WTC11 (cell line): ENCODE data around the gene SERPINB1. TPM values are rescaled to one million over a fixed set of nuclear protein-coding genes. Genes with fewer than 3 reads are reported as not detected.

Experiments
- ATAC-seq: fragments of 200-7000 bp; cut with Tn5 transposase; 2 replicates; pipeline ENCODE4 v1.10.0; 2021; ENCODE audit warnings: mild to moderate bottlenecking, moderate library complexity
- CTCF ChIA-PET: fragments of 300-600 bp; sonication (Branson Sonifier 250); formaldehyde crosslinking; loops from one replicate; lab custom pipeline; 2021; ENCODE audit warnings: antibody characterized with exemption; lab: Charles Lee
- POLR2A ChIA-PET: fragments of 350-600 bp; sonication (Branson Sonifier 250); formaldehyde crosslinking; loops from one replicate; lab custom pipeline; 2021; ENCODE audit warnings: antibody characterized with exemption; lab: Charles Lee
- DNase-seq: peaks from one replicate; pipeline ENCODE4 v3.0.0; 2021; ENCODE audit warnings: low spot score
- H3K27ac Mint-ChIP-seq: 2 replicates; pipeline ENCODE4 v1.8.0; 2021; ENCODE audit warnings: mixed read lengths
- H3K27me3 Mint-ChIP-seq: 2 replicates; pipeline ENCODE4 v1.8.0; 2021; ENCODE audit warnings: low read depth, mild to moderate bottlenecking, moderate library complexity, mixed read lengths
- H3K36me3 Mint-ChIP-seq: 2 replicates; pipeline ENCODE4 v1.8.0; 2021; ENCODE audit warnings: mixed read lengths
- H3K4me1 Mint-ChIP-seq: 2 replicates; pipeline ENCODE4 v1.8.0; 2022; ENCODE audit warnings: mixed read lengths
- H3K4me3 Mint-ChIP-seq: 2 replicates; pipeline ENCODE4 v1.8.0; 2021; ENCODE audit warnings: mild to moderate bottlenecking, moderate library complexity, mixed read lengths
- H3K9me3 Mint-ChIP-seq: 2 replicates; pipeline ENCODE4 v1.8.0; 2021; ENCODE audit warnings: mixed read lengths
- AFF4 ChIP-seq: sonication (generic); formaldehyde crosslinking; IDR thresholded peaks from 2 replicates; pipeline ENCODE4 v1.8.1; 2023; ENCODE audit warnings: mild to moderate bottlenecking, missing genetic modification reagents, borderline replicate concordance
- E2F1 ChIP-seq: sonication (generic); formaldehyde crosslinking; IDR thresholded peaks from 2 replicates; pipeline ENCODE4 v1.8.0; 2022; ENCODE audit warnings: mild to moderate bottlenecking, missing genetic modification reagents
- E2F4 ChIP-seq: sonication (generic); formaldehyde crosslinking; IDR thresholded peaks from 2 replicates; pipeline ENCODE4 v1.8.1; 2022; ENCODE audit warnings: low read depth, mild to moderate bottlenecking, moderate library complexity, missing genetic modification reagents, borderline replicate concordance
- IRF1 ChIP-seq: sonication (generic); formaldehyde crosslinking; IDR thresholded peaks from 2 replicates; pipeline ENCODE4 v1.8.0; 2023; ENCODE audit warnings: missing genetic modification reagents
- PREB ChIP-seq: sonication (generic); formaldehyde crosslinking; IDR thresholded peaks from 2 replicates; pipeline ENCODE4 v1.8.1; 2022; ENCODE audit warnings: mild to moderate bottlenecking, missing genetic modification reagents, moderate library complexity, borderline replicate concordance
- SP1 ChIP-seq: sonication (generic); formaldehyde crosslinking; conservative IDR thresholded peaks from 2 replicates; pipeline ENCODE4 v1.8.1; 2022; ENCODE audit warnings: missing genetic modification reagents
- USF2 ChIP-seq: sonication (generic); formaldehyde crosslinking; IDR thresholded peaks from 2 replicates; pipeline ENCODE4 v1.8.1; 2023; ENCODE audit warnings: mild to moderate bottlenecking, missing genetic modification reagents, moderate library complexity
- ZMAT4 ChIP-seq: fragments of 250-450 bp; sonication (Bioruptor Pico); IDR thresholded peaks from 2 replicates; pipeline ENCODE4 v1.9.0; 2021; ENCODE audit warnings: mild to moderate bottlenecking
- ZNF532 ChIP-seq: fragments of 250-450 bp; sonication (Bioruptor Pico); IDR thresholded peaks from 2 replicates; pipeline ENCODE4 v1.9.0; 2021; ENCODE audit warnings: mild to moderate bottlenecking, borderline replicate concordance
- total RNA-seq: library from RNA; stranded (reverse); gene quantifications from 3 replicates; pipeline ENCODE4 v1.2.3, GENCODE V29; 2021

SERPINB1 gene
- total RNA-seq, 1 experiment from 2014 or later = 14.8 TPM

GRCh38 chr6:2830183-2830582, 11.5 kb downstream of the SERPINB1 start (continued):
- no peak for TF ChIP-seq SP1

- H3K27me3 Mint-ChIP-seq = peaks cover 3% of the 10 kb centered on the region; the same call in 1 of the 2 replicates
- no peaks in the 10 kb centered on the region for H3K4me1 Mint-ChIP-seq
- no peak overlapping the region for H3K27ac Mint-ChIP-seq
- ChIA-PET CTCF (interaction anchor here (0.6 to 1.8 kb wide), 4 partner anchors 11 to 123 kb away, joined by 3 to 6 read pairs (median 4); no protein-coding TSS in a partner anchor), POLR2A (no interaction called here)
- ATAC-seq (no peak), DNase-seq (no peak)
- H3K36me3 Mint-ChIP-seq = no peaks in the 10 kb centered on the region
- TF ChIP-seq ZNF532 (CRISPR knock-in tag) = no peak
- TF ChIP-seq USF2 (CRISPR knock-in tag) = no peak
- TF ChIP-seq E2F1 = no peak
- TF ChIP-seq ZMAT4 (CRISPR knock-in tag) = no peak
- TF ChIP-seq E2F4 (CRISPR knock-in tag) = no peak
- no peak for TF ChIP-seq IRF1 (CRISPR knock-in tag)
- TF ChIP-seq PREB (CRISPR knock-in tag) = no peak
- TF ChIP-seq AFF4 = no peak
- no peaks in the 10 kb centered on the region for H3K9me3 Mint-ChIP-seq
- no peak overlapping the region for H3K4me3 Mint-ChIP-seq
Observed at GRCh38 chr6:2829253-2829652, 12.4 kb downstream of the SERPINB1 start.
